A549 (cell line): ENCODE data around the gene C2orf69.

Experiments
- CBX2 ChIP-seq: fragments of 200-600 bp; sonication (generic); IDR thresholded peaks from 2 replicates; pipeline ENCODE4 v1.6.1; 2016; ENCODE audit warnings: low read depth, mild to moderate bottlenecking, borderline replicate concordance
- CHD2 ChIP-seq: fragments of 150-350 bp; IDR thresholded peaks from 2 replicates; pipeline ENCODE4 v1.6.1; 2014; ENCODE audit warnings: low read length; ENCODE audit not compliant: partially characterized antibody
- EP300 ChIP-seq, 2 experiments: fragments of >200 bp; sonication (Bioruptor Twin); formaldehyde crosslinking; IDR thresholded peaks; 2 replicates in 1 of 2; 3 replicates in 1 of 2; pipeline ENCODE4 v1.6.1; 2016 to 2017
- JUN ChIP-seq, 2 experiments: fragments of >200 bp; sonication (Bioruptor Twin); formaldehyde crosslinking; IDR thresholded peaks; 2 replicates in 1 of 2; 3 replicates in 1 of 2; pipeline ENCODE4 v1.6.1; 2016 to 2017
- MYC ChIP-seq: IDR thresholded peaks from 2 replicates; pipeline ENCODE4 v1.6.1; 2012; ENCODE audit warnings: mild to moderate bottlenecking, inconsistent platforms, low read length, improper control_type of control experiment, borderline replicate concordance
- POLR2A ChIP-seq: IDR thresholded peaks from 2 replicates; pipeline ENCODE4 v1.6.1; 2012; ENCODE audit warnings: mild to moderate bottlenecking, low read length
- POLR2AphosphoS2 ChIP-seq: conservative IDR thresholded peaks from 2 replicates; pipeline ENCODE4 v1.6.1; 2012; ENCODE audit warnings: low read length, improper control_type of control experiment, inconsistent platforms
- USF2 ChIP-seq: fragments of 450-650 bp; IDR thresholded peaks from 2 replicates; pipeline ENCODE4 v1.6.1; 2014; ENCODE audit warnings: antibody characterized with exemption
- TF ChIP-seq, protein P1 (sequence below): fragments of >200 bp; sonication (Bioruptor Twin); formaldehyde crosslinking; IDR thresholded peaks from 3 replicates; pipeline ENCODE4 v1.5.1; 2016

DNA sequence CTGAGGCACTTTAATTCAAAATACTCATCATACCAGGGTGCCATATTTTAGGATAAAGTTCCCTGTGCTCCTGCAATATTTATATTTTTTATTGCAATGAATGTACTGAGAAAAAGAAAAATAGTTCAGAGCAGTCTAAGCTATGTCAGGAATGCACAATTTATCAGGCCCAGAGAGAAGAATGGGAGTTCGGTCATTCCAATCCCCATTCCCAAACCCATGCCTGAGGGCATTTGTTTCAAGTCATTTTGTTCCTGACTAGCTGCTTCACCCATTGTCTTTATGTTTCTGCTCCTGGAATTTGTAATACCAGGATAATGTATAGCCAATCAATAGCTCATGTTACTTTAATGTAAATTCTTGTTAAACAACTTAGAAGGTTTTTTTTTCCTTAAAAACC, 35.7 kb upstream of the C2orf69 start:
- TF ChIP-seq CHD2: no peak
- TF ChIP-seq, protein P1, sequence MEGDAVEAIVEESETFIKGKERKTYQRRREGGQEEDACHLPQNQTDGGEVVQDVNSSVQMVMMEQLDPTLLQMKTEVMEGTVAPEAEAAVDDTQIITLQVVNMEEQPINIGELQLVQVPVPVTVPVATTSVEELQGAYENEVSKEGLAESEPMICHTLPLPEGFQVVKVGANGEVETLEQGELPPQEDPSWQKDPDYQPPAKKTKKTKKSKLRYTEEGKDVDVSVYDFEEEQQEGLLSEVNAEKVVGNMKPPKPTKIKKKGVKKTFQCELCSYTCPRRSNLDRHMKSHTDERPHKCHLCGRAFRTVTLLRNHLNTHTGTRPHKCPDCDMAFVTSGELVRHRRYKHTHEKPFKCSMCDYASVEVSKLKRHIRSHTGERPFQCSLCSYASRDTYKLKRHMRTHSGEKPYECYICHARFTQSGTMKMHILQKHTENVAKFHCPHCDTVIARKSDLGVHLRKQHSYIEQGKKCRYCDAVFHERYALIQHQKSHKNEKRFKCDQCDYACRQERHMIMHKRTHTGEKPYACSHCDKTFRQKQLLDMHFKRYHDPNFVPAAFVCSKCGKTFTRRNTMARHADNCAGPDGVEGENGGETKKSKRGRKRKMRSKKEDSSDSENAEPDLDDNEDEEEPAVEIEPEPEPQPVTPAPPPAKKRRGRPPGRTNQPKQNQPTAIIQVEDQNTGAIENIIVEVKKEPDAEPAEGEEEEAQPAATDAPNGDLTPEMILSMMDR: no peak
- TF ChIP-seq JUN (IDR thresholded peaks at IDR 0.05): no peak
- no peak for TF ChIP-seq USF2
- no peak for TF ChIP-seq EP300 (IDR thresholded peaks at IDR 0.05)
- no peak for TF ChIP-seq POLR2AphosphoS2
- no peak for TF ChIP-seq POLR2A
- no peak for TF ChIP-seq MYC
- TF ChIP-seq CBX2: no peak
